Activated CD8-positive, alpha-beta memory T cell treated with anti-CD3 and anti-CD28 coated beads for 48 hours (primary cell): ENCODE data around the gene DSCAM.

Source experiments
- DNase-seq, 3 experiments: peaks; one replicate each; pipeline ENCODE4 v3.0.0-alpha.2; 2020; ENCODE audit warnings: low read depth in 2 of 3, low spot score in 2 of 3

The DSCAM gene

DNA sequence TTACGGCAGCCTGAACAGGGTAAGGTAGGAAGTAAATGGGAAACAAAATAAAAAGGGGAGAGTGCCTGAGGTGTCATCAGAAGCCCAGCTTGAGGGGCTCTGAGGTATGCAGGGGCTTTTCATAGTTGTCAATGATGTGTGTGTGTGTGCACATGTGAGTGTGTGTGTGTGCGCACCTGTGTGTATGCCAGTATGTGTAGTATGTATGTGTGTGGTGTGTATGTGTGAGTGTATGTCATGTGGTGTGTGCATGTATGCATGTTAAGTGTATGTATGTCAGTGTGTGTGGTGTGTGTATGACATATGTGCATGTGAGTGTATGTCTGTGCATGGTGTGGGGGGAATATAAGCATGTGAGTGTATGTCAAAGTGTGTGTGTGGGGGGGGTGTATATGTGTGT lies 184.1 kb downstream of the DSCAM start:
- DNase-seq, result no peak

DNA sequence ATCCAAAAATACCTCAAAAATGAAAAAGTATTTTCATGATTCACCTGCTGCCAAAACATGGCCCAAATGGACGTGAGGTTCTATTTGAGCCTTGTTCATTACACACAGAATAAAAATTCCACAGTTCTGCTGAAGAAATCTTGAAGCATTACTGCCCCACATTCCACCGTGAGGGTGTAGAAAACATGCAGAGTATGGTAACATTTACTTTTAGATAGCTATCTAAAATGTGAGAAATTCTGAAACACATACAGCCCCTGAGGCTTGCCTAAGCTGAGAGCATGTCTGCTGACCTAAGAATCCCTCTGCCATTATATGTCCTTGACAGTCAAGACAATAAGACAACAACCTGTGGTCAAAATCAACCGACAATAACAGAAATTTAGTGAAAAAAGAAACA lies 186.5 kb downstream of the DSCAM start:
- no peak for DNase-seq

DNA sequence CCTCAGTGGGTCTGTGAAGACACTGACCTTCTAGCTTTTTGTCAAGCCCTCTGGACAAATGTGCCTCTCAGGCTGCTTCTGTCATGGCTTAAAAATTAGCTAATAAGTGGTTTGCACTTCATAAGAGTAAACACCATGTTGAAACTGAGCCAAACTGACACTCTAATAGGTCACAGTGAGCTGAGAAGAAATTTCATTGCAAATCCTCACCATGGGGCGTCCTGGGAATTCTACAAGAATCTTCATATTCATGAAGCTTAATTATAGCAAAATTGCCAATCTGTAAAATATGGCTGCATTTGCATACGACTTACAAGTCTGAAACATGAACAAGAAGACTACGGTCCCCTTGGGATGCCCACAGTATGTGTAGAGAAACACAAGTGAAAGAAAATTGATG lies 188.6 kb downstream of the DSCAM start:
- no peak for DNase-seq

GRCh38 chr21:40652436-40652835 lies 194.5 kb downstream of the DSCAM start:
- no peak for DNase-seq

DNA sequence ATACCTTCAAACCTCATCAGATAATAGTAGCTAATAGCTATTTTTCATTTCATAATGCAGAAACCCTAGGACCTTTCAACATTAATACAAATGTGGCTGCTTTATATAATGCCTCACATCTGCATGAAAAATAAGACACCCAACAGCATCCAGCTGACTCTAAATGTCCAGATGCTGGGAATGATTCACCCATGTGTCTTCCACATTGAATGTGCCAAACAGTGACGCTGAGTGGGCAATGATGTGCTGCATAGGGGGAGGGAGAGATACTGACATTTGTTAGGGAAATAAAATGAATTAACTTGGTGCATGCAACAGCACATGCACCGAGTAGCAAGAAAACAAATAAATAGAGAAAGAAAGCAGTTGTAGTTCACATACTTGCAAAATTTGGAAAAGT lies 199.3 kb downstream of the DSCAM start:
- DNase-seq, result no peak

DNA sequence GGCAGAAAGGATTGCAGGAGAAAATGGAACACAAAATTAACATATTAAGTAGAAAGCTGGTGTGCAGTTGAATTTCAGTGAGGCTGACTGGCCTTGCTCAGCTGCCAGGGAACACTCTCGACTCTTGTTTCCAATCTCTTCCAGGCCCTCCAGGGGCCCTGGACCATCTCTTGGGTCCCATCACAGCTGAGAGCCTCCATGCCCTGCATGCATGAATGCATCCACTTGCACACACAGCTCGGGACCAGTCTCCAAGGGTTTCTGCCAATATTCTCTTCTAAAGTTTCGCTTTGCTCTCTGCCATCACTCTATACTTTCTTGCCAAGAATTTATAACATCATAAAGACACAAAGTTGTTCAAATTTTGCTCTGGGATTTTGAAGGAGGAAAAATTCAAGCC lies 200.3 kb downstream of the DSCAM start:
- DNase-seq, result no peak

DNA sequence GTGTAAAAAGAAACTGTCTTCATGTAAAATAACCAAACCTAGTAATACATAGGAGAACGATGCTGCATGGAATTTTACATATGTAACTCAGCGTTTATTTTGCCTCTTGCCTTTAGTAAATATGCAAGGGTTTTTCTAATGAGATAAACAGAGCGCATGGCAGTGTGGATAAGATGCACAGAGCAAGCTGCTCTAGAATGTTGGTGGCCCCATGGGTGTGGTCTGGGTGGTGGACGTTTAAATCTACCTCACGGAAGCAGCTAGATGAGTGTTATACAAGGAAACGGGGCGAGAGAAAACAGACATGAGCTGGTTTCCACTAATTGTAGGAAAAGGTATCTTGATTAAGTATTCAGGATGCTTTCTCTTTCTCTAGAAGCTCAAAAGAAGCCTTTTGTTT lies 205.9 kb downstream of the DSCAM start:
- DNase-seq, result no peak

- no peak for DNase-seq
Observed at GRCh38 chr21:40640266-40640789, 206.6 kb downstream of the DSCAM start.

GRCh38 chr21:40639616-40640194 lies 207.3 kb downstream of the DSCAM start:
- no peak for DNase-seq

DNA sequence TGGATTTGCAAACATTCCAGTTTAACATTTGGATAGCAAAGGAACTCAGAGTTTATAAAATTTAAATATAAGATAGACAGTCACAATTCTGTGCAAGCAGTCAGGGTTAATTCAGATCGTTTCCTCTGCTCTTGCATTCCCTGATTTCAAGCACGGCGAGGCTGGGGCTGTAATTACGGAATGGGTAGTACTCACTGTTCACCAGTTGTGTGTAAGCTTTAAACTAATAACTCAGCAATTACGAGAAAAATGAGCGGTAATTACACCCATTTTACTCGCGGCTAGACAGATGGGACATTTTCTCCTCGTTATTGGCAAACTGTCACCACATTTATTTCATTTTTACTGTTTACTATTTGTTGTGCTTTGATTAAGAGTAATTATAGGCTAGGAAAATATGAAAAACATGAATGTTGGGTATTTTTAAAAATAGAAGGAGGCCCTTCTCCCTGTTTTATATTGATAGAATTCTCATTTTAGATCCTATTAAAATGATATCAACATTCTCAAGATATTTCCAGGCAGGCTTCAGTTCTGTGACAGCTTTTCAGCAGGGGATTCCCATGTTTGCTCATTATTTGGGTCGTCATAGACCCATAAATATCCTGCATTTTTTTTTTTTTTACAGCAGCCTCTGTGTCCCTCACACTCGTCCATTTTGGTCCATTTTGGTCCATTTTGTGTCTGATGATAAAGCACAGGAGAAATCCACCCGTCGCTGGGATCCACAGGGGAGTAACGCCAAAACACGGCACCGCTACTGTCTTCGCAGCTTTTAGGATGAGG lies 208.3 kb downstream of the DSCAM start:
- no peak for DNase-seq

GRCh38 chr21:40636026-40636425 lies 210.9 kb downstream of the DSCAM start:
- no peak for DNase-seq

GRCh38 chr21:40635391-40635790 lies 211.6 kb downstream of the DSCAM start:
- DNase-seq, result no peak

DNA sequence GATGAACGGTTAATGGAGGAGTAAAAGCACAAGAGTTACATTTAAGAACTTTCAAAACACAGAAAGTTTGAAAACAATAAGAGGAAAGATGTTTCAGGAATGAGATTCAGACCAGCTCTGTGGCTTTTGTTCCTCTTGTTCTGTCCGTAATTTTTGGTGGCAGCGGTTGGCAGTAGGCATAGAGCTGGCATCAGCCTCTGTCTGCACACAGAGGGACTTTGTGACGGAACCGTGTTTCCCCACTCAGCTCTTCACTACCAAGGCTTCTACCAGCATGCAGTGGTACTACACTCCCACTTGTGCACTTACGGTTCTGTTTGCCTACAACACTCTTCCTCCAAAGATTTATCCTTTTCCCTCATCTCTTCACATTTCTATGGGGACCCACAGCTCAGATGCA lies 212.8 kb downstream of the DSCAM start:
- DNase-seq, result no peak

GRCh38 chr21:40633048-40633447 lies 213.9 kb downstream of the DSCAM start:
- no peak for DNase-seq

- no peak for DNase-seq
Observed at GRCh38 chr21:40631211-40631610, 215.7 kb downstream of the DSCAM start.

- DNase-seq, result no peak
Observed at GRCh38 chr21:40625991-40626390, 221.0 kb downstream of the DSCAM start.

- no peak for DNase-seq
Observed at GRCh38 chr21:40623528-40623927, 223.4 kb downstream of the DSCAM start.

DNA sequence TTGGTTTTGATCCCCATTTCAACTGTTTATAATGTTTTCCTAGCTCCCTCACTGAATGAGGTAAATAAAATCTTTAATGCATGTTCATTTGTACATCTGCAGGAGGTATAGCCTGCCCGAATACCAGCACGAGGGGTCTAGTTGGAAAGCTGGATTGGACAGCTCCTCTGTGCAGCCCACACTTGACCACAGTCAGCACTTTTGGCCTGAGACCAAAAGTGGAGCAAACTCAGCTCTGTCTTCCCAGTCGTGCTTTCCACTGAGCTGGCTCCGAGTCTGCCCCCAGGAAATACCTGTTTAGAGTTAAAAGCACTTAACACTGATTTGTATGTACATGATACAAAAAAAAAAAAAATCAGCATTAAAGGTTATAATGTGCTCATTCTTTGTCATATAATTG lies 224.4 kb downstream of the DSCAM start:
- no peak for DNase-seq

GRCh38 chr21:40620386-40621145 lies 226.4 kb downstream of the DSCAM start:
- DNase-seq, result no peak

GRCh38 chr21:40618191-40618973 lies 228.6 kb downstream of the DSCAM start:
- no peak for DNase-seq

DNA sequence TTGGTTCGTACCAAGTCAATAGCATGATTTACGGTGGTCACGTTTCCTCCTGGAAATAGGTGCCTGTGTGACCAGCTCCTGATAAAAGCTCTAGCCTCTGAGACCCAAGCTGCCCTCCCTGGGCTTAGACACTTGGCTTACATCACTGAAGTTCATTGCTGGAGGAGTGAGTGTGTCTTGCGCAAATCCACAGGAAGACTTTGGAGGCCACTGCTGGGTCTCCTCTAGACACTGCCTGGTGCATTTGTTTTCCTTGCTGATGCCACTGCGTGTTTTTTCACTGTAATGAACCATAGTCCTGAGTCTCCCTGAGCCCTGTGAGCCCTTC lies 230.6 kb downstream of the DSCAM start:
- DNase-seq, result no peak
